ENCODE data around the gene ROR2.
"Not testable (repeated sequence)": the region's sequence is repeated elsewhere in the genome, so short reads cannot be mapped to it uniquely, and the experiment has no call there.

The ROR2 gene

GRCh38 chr9:91659529-91660495 is 290.2 kb downstream of the ROR2 start:
- DNase-seq, result no peak

DNA sequence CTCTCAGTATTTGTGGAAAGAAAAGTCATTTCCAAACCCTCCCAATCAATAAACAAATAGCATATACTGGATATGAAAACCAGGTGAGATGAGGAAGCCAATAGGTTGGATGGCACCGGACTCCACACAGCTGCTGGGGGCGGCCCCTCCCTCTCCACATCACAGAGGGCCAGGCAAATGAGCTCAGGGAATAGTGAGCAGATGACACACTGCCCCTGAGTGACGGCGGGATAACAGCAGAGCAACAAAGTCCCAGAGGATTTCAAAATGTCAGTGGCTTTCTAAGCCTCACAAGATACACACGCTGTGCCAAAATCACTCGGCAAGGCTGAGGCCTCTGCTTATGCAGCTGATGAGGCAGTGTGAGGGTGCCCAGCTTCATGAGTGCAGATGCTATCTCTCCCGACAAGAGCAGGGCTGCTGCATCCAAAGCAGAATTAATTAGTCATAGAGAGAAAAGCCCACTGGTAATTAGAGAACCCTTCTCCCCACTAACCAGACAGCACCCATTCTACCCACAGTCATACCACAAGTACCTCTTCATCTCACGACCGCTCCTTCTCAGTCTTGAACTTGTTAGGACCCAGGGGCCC is 291.4 kb downstream of the ROR2 start:
- no peak for DNase-seq

DNA sequence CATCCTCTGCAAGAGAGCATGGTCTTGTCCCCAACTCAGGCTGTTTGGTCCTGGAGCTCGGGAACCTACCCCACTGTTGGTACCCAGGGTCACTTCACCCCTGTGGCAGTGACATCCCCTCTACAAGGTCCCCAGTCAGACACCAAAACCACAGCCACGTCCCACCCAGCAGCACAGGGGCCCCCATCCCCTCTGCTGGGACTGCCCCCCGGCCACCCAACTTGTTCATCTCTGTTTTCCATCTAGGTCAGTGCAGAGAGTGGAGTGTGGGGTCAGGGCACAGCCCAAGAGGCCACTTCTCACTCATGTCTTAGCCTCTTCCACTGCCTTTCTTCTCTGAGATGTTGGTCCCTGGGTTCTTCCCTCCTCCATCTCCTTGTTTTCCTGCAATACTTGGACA is 292.5 kb downstream of the ROR2 start:
- DNase-seq, result no peak

DNA sequence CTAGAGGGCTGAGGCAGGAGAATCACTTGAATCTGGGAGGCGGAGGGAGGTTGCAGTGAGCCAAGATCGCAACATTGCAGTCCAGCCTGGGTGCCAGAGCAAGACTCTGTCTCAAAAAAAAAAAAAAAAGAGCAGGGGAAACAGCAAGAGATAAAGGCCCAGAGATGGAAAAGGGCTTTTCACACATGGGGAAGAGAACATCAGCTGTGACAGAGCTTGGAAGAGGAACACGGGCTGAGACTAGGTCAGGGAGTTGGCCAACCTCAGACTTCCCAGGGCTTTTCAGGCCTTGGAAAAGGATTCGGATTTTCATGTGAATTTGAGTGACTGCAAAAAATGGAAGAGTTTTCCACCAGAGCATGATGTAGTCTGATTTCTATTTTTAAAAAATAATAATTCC is 294.4 kb downstream of the ROR2 start:
- no peak for DNase-seq

DNA sequence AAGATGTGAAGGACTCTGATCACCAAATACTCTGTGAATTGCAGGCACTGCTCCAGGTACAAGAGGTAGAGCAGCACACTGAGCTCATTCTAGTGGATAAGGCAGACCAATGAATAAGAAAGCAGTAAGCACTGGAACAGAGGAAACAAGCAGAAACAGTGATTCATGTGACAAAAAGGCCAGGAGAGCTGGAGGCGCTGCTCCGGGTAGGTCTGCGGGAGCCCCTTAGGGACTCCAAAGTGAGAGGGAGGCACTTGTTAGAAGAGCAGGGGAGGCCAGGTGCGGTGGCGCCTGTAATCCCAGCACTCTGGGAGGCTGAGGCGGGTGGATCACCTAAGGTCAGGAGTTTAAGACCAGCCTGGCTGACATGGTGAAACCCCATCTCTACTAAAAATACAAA is 294.8 kb downstream of the ROR2 start:
- DNase-seq, result no peak

- DNase-seq, result no peak
Observed at GRCh38 chr9:91654527-91654926, 295.5 kb downstream of the ROR2 start.

GRCh38 chr9:91647371-91647770 is 302.7 kb downstream of the ROR2 start:
- no peak for DNase-seq

DNA sequence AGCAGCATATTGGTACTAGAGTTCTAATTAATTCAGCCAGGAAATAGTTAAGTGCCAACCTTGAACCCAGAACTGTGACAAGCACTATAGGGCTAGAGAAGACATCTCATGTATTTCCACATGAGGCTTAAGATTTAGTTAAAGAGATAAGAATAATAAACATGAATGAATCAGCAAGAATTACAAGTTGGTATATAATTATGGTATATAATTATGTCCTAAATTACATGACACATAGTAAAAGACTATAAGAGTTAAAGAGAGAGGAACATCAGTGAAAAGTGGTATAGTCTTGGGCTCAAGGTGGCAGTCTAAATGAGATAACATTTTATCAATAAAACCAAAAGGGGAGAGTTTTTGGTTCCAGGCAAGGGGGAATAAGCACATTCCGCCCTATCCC is 303.3 kb downstream of the ROR2 start:
- DNase-seq, result no peak

DNA sequence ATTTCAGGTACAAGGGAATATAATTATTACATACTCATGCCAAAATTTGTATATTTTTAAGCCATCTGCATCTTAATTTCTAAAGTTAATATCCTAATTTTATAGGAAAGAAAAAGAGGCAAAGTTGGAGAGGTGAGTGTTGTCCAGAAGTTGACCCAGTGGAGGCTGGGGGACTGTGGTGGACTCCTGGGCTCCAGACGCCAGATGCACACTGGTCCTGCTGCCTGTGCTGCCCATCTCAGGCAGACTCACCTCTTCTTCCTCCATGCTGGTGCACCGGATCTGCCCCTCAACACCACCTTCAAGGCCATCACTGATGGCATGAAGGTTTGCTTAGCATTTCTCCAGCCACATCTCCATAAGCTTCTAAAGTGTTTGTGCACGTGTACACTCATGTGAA is 305.6 kb downstream of the ROR2 start:
- DNase-seq, result no peak

DNA sequence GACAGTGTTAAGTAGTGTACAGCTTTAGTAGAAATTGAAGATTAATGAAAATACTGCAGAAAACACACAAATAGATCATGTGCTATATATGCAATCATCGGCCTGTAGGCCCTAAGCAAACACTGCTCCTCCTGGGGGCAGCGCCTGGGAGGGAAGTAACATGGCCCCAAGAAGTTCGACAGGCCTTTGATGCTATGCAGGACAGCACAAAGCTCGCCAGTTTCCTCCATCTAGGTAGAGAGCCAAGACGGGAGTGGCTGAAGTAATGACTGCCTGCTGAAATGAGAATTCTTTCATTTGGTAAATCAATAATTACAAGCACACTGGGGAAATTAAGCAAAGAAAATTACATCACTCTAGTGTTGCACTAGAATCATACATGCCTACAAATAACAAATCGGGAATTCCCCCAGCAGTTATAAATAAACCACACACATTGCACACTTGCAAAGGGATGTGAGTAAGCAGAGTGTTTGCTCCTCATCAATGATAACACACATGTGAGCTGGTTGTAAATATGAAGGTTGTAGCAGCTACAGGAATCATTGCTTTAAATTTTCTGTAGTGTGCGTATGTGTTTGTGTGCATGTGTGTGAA is 306.4 kb downstream of the ROR2 start:
- no peak for DNase-seq

DNA sequence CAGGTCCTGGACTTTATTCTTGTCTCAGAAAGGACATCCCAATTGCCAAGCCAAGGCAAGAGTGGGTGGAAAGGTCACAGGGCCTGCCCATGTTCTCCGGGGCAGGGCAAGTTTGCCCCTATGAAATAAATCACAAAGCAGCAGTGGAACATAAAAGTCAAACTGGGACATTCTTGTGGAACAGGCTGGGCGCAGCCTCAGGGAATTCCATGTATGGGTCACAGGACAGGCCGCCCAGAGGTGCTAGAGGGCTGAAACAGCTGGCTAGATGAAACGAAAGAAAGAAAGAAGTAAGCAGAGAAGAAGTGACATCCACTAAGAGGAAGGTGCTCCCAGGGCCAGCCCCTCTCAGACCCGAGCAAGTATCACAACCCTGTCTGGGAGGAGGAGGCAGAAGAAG is 307.3 kb downstream of the ROR2 start:
- no peak for DNase-seq

- DNase-seq, result no peak
Observed at GRCh38 chr9:91640428-91640827, 309.6 kb downstream of the ROR2 start.

DNA sequence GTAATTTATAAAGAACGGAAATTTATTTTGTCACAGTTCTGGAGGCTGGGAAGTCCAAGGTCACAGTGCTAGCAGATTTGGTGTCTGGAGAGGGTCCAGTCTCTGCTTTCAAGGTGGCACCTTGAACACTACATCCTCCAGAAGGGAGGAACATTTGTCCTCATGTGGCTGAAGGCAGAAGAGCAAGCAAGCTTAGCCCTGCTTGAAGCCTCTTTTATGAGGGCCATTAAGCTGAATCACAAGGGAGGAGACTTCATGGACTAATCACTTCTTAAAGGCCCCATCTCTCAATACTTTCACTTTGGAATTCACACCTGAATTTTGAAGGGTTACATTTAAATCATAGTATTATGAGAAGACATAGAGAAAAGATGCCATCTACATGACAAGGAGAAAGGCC is 311.0 kb downstream of the ROR2 start:
- no peak for DNase-seq

- DNase-seq, result not testable (repeated sequence)
Observed at GRCh38 chr9:91634832-91635231, 315.2 kb downstream of the ROR2 start.

DNA sequence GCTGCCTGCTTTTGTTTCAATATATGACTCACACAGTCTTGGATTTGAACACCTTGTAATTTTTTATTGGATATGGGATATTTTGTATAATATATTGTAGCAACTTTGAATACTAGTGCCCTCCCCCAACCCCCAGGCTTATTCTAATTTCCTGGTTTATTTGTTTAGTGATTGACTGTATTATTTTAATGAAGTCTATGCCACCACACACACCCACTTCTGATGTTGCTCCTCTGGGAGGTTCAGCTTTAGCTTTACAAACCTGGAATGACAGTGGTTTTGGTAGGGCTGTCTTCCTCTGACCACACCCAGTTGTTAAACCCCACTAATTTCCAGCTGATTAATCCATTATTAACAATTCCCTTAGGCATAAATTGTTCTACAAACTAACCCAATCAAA is 320.3 kb downstream of the ROR2 start:
- no peak for DNase-seq

DNA sequence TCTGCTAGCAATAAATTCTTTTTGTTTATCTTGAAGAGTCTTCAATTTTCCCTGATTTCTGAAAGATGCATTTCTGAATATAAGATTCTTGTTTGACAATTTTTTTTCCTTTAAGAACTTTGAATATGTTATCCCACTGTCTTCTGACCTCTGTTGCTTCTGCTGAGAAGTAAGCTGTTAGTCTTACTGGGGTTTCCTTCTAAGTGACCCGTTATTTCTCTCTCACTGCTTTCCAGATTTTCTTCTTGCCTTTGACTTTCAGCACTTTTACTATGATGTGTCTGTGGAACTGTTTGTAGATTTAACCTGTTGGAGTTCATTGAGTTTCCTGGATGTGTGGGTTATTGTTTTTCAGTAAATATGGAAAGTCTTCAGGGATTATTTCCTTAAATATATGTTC is 321.1 kb downstream of the ROR2 start:
- no peak for DNase-seq

- DNase-seq, result no peak
Observed at GRCh38 chr9:91625331-91625730, 324.7 kb downstream of the ROR2 start.

GRCh38 chr9:91623004-91623403 is 327.0 kb downstream of the ROR2 start:
- no peak for DNase-seq

DNA sequence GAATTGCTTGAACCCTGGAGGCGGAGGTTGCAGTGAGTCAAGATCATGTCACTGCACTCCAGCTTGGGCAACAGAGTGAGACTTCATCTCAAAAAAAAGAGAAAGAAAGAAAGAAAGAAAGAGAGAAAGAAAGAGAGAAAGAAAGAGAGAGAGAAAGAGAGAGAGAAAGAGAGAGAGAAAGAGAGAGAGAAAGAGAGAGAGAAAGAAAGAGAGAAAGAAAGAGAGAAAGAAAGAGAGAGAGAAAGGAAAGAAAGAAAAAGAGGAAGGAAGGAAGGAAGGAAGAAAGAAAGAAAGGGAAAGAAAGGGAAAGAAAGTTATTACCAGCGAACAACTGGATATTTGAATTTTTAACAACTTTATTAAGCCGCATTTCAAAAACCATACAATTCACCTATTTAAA is 327.9 kb downstream of the ROR2 start:
- DNase-seq, result not testable (repeated sequence)

- DNase-seq, result not testable (repeated sequence)
Observed at GRCh38 chr9:91614044-91614443, 336.0 kb downstream of the ROR2 start.

DNA sequence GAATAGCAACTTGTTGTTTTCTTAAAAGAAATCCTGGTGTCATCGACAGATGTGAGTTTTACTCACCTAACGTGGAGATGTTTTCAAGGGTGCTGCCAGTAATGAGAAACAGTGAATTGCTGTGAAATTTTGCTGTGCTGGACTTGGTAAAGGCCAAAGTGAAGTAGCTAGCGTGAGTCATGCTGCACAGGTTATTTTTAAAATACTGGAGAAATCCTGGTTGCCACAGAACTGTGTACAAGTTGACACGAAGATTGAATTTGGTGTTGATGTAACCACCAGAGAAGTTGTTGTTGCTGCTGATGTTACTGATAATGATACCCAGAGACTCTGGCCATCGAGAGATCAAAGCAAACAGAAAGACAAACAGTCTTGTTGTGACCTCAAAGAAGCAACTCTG is 338.4 kb downstream of the ROR2 start:
- DNase-seq, result no peak

GRCh38 chr9:91606255-91606995 is 343.6 kb downstream of the ROR2 start:
- DNase-seq, result no peak

DNA sequence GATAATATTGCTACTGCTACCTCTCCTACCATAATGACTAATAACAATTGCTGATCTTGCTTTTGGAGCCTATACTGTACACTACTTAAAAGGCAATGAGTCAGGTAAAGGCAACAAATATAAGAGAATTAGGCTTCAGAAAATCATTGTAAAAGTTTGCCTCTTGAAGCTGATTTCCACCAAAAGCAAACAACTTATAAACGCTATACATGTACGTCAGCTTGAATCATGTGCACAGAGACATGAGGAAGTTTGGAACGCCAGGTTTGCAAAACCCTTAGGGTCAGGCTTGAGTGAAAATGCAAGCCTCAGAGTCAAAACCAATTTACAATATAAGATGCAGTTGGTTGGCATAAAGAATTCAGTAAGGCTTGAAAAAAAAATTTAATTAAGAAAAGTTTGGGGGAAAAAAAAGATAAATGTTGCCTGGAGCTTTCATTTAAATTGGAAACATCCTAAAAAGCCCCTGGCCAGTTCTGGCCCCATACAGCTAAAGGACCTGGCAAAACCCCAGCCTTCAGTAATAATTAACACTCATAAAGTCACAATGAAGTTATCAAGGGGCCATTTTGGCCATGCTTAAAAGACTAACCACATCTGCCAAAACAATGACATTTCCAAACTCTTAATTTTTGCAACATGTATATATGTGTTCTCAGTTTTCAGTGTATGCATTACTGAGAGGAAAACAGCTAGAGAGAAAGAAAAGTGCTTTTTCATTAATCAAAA is 345.4 kb downstream of the ROR2 start:
- DNase-seq, result no peak
